Frontal cortex (tissue), 4 donors: ENCODE measurements around the gene SEC14L2. TPM values are rescaled to one million over a fixed set of nuclear protein-coding genes. Genes with fewer than 3 reads are reported as not detected.

Experiments used
- DNase-seq, 2 donors: peaks; one replicate each; pipeline ENCODE4 v3.0.0; 2012; ENCODE audit warnings: low spot score in 2 of 2
- FAIRE-seq: peaks from 2 replicates; lab custom pipeline; 2012; peaks lifted over from hg19 to GRCh38; lab: Jason Lieb, UNC
- total RNA-seq: library from RNA; depleted of rRNA; stranded (reverse); fragments of >200 nt; gene quantifications from one replicate; pipeline ENCODE4 v1.2.3, GENCODE V29; 2014
- donor health status: control.
- donor health status: control.
- donor health status: control.

The SEC14L2 gene
- total RNA-seq, 1 donor from 2014 or later = 6.5 TPM

DNA sequence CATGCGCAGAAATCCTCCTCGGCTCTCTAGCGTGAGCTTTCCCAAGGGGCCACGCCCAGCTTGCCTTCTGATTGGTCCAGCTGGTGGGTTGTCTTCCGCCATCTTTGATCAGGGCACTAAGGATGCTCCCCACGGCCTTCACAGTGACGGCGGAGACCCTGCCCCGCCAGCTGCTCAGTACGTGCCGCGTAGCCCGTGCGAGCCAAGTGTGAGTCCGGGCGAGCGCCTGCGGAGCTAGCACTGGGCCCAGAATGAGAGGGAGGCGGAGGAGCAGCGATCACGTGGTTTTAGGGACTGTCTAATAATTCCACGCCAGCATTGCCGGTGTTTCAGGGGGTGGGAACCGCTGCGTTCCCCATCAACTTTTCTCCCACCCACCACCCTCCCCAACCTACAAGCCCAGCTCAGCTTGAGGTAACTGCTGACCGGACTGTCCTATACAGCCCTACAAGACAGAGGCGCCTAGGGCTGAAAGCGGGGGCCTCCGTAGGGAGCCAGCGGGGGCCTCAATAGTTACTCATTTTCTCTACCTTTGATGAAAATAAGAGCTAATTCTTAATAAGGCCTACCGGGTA, 27.2 kb downstream of the SEC14L2 start:
- FAIRE-seq = peak; percentile 48
- peak; percentile 93 to 97 for DNase-seq

DNA sequence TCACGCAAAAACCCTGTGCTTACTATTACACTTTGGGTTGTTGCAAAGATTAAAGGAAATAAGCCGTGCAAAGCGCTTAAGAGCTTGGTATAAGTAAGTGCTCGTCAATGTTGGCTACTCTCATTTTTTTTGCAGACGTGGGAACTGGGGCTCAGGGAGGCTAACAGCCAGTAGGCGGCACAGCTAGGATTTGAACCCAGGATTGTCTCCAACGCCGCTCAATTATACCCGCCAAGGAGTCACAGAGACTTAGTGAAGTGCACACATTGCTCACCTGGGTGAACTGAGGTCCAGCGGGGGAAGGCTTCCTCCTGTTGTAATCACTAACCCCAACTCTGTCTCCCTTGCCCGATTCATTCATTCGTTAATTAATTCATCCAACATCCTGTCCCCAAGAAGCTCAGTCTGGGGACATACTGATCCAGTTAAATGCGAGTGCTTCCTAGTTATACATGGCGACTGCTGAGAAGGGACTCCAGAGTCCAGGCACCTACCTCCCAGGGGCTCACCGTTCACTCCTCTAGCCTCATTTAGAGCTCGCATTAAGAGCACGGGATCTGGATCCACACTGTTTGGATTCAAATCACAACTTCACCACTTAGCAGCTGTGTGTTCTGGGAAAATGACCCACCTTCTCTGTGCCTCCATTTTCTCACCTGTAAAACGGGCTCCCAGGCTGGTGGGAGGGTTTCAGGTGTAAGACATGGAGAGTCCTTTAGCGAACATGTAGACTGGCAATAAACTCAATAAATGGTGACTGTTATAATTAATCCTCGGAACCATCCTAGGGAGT, 27.9 kb downstream of the SEC14L2 start:
- no peak for FAIRE-seq
- DNase-seq = no peak

DNA sequence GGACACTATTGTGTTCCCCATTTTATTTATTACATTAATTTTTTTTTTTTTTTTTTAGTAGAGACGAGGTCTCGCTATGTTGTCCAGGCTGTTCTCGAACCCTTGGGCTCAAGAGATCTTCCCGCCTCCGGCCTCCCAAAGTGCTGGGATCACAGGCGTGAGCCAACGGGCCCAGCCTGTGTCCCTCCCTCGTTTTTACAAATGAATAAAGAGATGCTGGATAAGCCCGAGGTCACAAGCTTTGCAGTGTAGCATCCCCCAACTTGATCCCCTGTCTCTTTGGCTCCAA, 28.5 kb downstream of the SEC14L2 start:
- DNase-seq (no peak), FAIRE-seq (no peak)

- DNase-seq (peak; percentile 63 to 72), FAIRE-seq (no peak)
Observed at GRCh38 chr22:30425616-30426387, 29.0 kb downstream of the SEC14L2 start, which contains the start of gene MTFP1. MTFP1 (plus strand) TSS chr22:30425768; CDS start chr22:30425880, 112 bp downstream.

GRCh38 chr22:30426388-30427353, 29.9 kb downstream of the SEC14L2 start:
- FAIRE-seq (no peak), DNase-seq (peak in 1 of 2 donors; percentile 75)

DNA sequence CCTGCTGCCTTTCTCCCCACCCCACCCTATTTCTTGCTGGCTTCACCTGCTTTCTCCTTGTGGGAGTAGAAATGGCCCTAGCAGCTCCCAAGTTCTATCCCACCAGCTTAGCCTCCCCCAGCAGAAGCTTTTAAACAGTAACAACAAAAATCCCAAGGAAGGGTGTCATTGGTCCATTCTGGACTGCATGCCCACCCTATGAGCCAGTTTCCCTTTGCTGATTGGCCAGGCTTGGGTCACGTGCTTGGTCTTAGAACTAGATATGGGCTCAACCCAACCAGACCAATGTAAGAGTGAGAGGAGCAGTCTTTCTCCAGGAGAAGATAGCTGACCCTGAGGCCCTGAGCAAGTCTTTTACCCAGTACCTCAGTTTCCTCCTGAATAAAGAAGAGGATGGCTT, 31.1 kb downstream of the SEC14L2 start:
- no peak for DNase-seq
- no peak for FAIRE-seq

DNA sequence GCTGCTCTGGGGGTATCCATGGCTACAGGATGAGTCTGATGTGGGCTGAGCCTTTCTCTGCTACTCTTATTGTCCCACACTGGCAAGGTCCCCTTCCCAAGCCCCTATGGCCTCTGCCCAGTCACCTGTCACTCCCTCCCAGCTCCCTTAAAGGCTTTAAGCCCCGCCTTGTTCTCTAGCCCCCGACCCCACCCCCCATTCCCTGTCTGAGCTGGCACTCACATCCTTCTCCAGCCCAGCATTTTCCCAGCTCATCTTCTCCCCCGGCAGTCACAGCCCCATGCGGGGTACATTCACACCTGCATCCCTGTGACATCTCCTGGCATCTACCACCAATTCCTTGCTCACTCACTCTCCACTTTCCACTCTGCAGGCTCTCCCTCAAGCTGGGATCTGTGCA, 33.1 kb downstream of the SEC14L2 start:
- DNase-seq = no peak
- no peak for FAIRE-seq

DNA sequence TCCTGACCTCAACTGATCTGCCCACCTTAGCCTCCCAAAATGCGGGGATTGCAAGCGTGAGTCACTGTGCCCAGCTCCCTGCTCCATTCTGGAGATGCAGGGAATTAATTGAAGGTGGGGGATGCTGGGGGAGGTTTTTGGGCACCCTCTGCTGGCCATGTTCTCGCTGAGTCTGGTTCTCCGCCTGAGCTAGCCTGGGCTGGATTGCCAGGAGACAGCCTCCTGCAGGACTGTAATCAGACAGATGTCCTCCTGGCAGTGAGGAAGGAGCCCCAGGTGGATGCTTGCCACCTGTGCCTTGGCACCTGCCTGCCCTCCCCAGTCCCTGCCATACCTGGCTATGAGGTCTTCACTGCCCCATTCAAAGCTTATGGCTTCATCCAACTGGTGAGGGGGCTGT, 34.1 kb downstream of the SEC14L2 start:
- DNase-seq (no peak), FAIRE-seq (no peak)

GRCh38 chr22:30432096-30432495, 35.3 kb downstream of the SEC14L2 start:
- FAIRE-seq (no peak), DNase-seq (no peak)

GRCh38 chr22:30432520-30432919, 35.7 kb downstream of the SEC14L2 start:
- FAIRE-seq (no peak), DNase-seq (no peak)

DNA sequence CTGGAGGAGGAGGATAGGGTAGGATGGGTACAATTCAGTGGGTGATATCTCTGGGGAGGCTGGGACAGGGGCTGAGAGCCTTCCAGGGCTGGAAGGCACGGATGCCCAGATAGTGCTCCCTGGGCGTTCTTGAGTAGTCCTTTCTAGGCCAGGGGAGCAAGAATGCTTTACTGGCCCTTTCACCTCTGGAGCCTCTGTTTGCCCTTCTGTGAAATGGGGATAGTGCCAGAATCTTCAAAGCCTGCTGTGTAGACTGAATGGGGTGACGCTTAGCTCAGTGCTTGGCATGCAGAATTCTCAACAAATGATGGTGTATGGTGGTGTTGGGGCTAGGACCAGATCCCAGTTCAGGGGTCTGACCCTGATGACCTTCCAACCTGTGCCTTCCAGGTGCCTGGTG, 36.4 kb downstream of the SEC14L2 start:
- FAIRE-seq (no peak), DNase-seq (no peak)

GRCh38 chr22:30433773-30434172, 37.0 kb downstream of the SEC14L2 start:
- FAIRE-seq (no peak), DNase-seq (no peak)

DNA sequence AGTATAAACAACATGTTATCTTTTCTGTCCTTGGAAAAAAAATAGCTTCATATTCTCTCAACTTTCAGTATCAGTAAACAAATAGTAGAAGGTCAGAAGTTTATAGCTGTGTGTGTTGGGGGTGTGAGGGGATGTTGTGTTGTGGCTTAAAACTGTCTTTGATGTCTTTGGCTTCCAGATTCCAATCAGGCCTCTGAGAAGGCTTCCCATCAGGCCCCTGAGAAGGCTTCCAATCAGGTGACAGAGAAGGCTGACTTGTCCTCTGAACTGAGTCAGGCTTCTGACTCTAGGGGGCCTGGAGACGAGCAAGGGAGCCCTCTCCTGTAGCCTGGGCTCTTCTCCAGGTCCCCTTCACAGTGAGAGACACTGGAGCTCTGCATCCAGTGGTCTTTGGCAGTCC, 38.0 kb downstream of the SEC14L2 start:
- no peak for DNase-seq
- FAIRE-seq = no peak

DNA sequence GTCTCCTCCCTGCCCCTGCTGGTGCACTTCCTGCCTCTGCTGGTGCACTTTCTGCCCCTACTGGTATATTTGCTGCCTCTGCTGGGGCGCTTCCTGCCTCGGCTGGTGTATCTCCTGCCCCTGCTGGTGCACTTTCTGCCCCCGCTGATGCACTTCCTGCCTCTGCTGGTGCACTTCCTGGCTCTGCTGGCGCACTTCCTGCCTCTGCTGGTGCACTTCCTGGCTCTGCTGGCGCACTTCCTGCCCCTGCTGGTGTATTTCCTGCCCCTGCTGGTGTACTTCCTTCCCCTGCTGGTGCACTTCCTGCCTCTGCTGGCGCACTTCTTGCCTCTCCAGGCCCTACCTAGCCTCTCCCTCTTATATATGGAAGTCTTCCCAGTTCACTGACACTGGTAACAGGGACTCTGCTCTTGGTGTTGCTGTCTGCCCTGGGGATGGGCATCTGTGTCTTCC, 38.9 kb downstream of the SEC14L2 start:
- FAIRE-seq = no peak

GRCh38 chr22:30436196-30436595, 39.4 kb downstream of the SEC14L2 start:
- DNase-seq (no peak), FAIRE-seq (no peak)

More for the DNA sequence above, 38.9 kb downstream of the SEC14L2 start:
- DNase-seq = no peak

- no peak for DNase-seq
- no peak for FAIRE-seq
Observed at GRCh38 chr22:30438559-30438958, 41.7 kb downstream of the SEC14L2 start.

DNA sequence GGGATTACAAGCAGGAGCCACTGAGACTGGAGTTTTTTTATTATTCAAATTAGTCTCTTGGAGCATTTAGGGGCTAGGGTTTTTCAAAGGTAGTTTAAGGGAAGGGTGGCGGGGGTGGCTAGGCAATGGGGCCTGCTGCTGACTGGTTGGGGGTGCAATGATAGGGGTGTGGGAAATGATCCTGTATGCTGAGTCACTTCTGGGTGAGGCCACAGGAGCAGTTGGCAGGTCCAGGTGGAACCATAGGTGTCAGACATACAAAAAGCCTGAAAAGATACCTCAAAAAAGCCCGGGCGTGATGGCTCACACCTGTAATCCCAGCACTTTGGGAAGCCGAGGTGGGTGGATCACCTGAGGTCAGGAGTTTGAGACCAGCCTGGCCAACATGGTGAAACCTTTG, 42.4 kb downstream of the SEC14L2 start:
- FAIRE-seq = no peak
- no peak for DNase-seq

GRCh38 chr22:30439836-30440235, 43.0 kb downstream of the SEC14L2 start:
- no peak for DNase-seq
- FAIRE-seq = no peak

DNA sequence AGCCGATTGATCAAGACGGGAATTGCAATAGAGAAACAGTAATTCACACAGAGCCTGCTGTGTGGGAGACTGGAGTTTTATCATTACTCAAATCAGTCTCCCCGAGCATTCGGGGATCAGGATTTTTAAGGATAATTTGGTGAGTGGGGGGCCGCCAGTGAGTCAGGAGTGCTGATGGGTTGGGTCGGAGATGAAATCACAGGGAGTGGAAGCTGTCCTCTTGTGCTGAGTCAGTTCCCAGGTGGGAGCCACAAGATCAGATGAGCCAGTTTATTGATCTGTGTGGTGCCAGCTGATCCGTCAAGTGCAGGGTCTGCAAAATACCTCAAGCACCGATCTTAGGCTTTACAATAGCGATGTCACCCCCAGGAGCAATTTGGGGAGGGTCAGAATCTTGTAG, 44.3 kb downstream of the SEC14L2 start:
- FAIRE-seq (no peak), DNase-seq (no peak)
